ENCODE measurements around the gene GHR.
"Not testable (repeated sequence)": the region's sequence is repeated elsewhere in the genome, so short reads cannot be mapped to it uniquely, and the experiment has no call there.

Gene GHR

GRCh38 chr5:42645138-42645537 lies 221.9 kb downstream of the GHR start:
- no peak for DNase-seq (ENCODE audit: low read depth in 2 of 2)

GRCh38 chr5:42648036-42648435 lies 224.8 kb downstream of the GHR start:
- no peak for DNase-seq (ENCODE audit: low read depth in 2 of 2)

GRCh38 chr5:42648915-42649314 lies 225.7 kb downstream of the GHR start:
- DNase-seq (ENCODE audit: low read depth in 2 of 2): no peak

- DNase-seq (ENCODE audit: low read depth in 2 of 2): no peak
Observed at GRCh38 chr5:42650084-42650483, 226.8 kb downstream of the GHR start.

- no peak for DNase-seq (ENCODE audit: low read depth in 2 of 2)
Observed at GRCh38 chr5:42653705-42654104, 230.5 kb downstream of the GHR start.

GRCh38 chr5:42654645-42655044 lies 231.4 kb downstream of the GHR start:
- DNase-seq (ENCODE audit: low read depth in 2 of 2): no peak

GRCh38 chr5:42655982-42656650 lies 232.9 kb downstream of the GHR start:
- no peak for DNase-seq (ENCODE audit: low read depth in 2 of 2)

GRCh38 chr5:42656651-42657015 lies 233.4 kb downstream of the GHR start:
- no peak for DNase-seq (ENCODE audit: low read depth in 2 of 2)

- not testable (repeated sequence) for DNase-seq (ENCODE audit: low read depth in 2 of 2)
Observed at GRCh38 chr5:42659869-42660268, 236.6 kb downstream of the GHR start.

- DNase-seq (ENCODE audit: low read depth in 2 of 2): no peak
Observed at GRCh38 chr5:42665857-42666256, 242.6 kb downstream of the GHR start.

GRCh38 chr5:42666869-42667268 lies 243.6 kb downstream of the GHR start:
- DNase-seq (ENCODE audit: low read depth in 2 of 2): no peak

GRCh38 chr5:42668254-42668653 lies 245.0 kb downstream of the GHR start:
- no peak for DNase-seq (ENCODE audit: low read depth in 2 of 2)

- DNase-seq (ENCODE audit: low read depth in 2 of 2): no peak
Observed at GRCh38 chr5:42672925-42673324, 249.7 kb downstream of the GHR start.

GRCh38 chr5:42675602-42676001 lies 252.4 kb downstream of the GHR start:
- DNase-seq (ENCODE audit: low read depth in 2 of 2): no peak

GRCh38 chr5:42676362-42676761 lies 253.1 kb downstream of the GHR start:
- DNase-seq (ENCODE audit: low read depth in 2 of 2): no peak

GRCh38 chr5:42677156-42677842 lies 254.1 kb downstream of the GHR start:
- no peak for DNase-seq (ENCODE audit: low read depth in 2 of 2)

GRCh38 chr5:42680046-42680445 lies 256.8 kb downstream of the GHR start:
- DNase-seq (ENCODE audit: low read depth in 2 of 2): no peak

GRCh38 chr5:42685078-42685477 lies 261.8 kb downstream of the GHR start:
- DNase-seq (ENCODE audit: low read depth in 2 of 2): not testable (repeated sequence)

- no peak for DNase-seq (ENCODE audit: low read depth in 2 of 2)
Observed at GRCh38 chr5:42689391-42689790, 266.2 kb downstream of the GHR start.

- no peak for DNase-seq (ENCODE audit: low read depth in 2 of 2)
Observed at GRCh38 chr5:42691413-42691937, 268.2 kb downstream of the GHR start.

GRCh38 chr5:42701351-42702059 lies 278.3 kb downstream of the GHR start:
- no peak for DNase-seq (ENCODE audit: low read depth in 2 of 2)

GRCh38 chr5:42703238-42703637 lies 280.0 kb downstream of the GHR start:
- no peak for DNase-seq (ENCODE audit: low read depth in 2 of 2)

- no peak for DNase-seq (ENCODE audit: low read depth in 2 of 2)
Observed at GRCh38 chr5:42715785-42716184, 292.5 kb downstream of the GHR start.

All from activated CD8-positive, alpha-beta memory T cell treated with anti-CD3 and anti-CD28 coated beads for 4 hours (primary cell).